Measurements from ENCODE around the gene RMDN2. TPM values are rescaled to one million over a fixed set of nuclear protein-coding genes. Genes with fewer than 3 reads are reported as not detected.

The RMDN2 gene
- total and polyA plus RNA-seq, 9 of the 15 experiments (the other 6 are each of a cell fraction or from before 2014, with no cell fraction given): 1.5 to 4.3 (median 2.3) TPM

- POLR2A ChIA-PET: no interaction called here
Observed at GRCh38 chr2:37971971-37972370, 46.9 kb downstream of the RMDN2 start.

More at GRCh38 chr2:37971971-37972370, 46.9 kb downstream of the RMDN2 start:
- Histone ChIP-seq H4K20me1 (replicated peaks; ENCODE audit: control insufficient read depth, insufficient read depth, low read length) (no peaks in the 10 kb centered on the region), H3K79me2 (ENCODE audit: control insufficient read depth, insufficient read depth, low read length) (no peaks in the 10 kb centered on the region), H3K9me3 (replicated peaks; ENCODE audit: control insufficient read depth, insufficient read depth, low read depth, low read length) (no peaks in the 10 kb centered on the region), H3K4me1 (replicated peaks in 1 of 2; ENCODE audit: control insufficient read depth in 2 of 2, insufficient read depth in 2 of 2, low read length in 2 of 2) (no peaks in the 10 kb centered on the region), H3K9me1 (ENCODE audit: control insufficient read depth, insufficient read depth, low read length) (no peaks in the 10 kb centered on the region), H3K36me3 (ENCODE audit: control insufficient read depth, insufficient read depth, low read length) (no peaks in the 10 kb centered on the region), H3K27me3 (ENCODE audit: control insufficient read depth in 2 of 2, insufficient read depth in 2 of 2, low read length in 2 of 2) (no peaks in the 10 kb centered on the region; a peak in 2 of 5 replicates), H3K4me2 (ENCODE audit: insufficient read depth, low read length) (no peak overlapping the region), H3K27ac (ENCODE audit: extremely low read depth, low read depth, low read length) (no peak overlapping the region), H3K9ac (ENCODE audit: insufficient read depth in 1 of 2, low read depth in 2 of 2, low read length in 2 of 2) (no peak overlapping the region), H2AFZ (ENCODE audit: low read depth, low read length) (no peak overlapping the region), H3K4me3 (no peak overlapping the region)
- no peak for TF ChIP-seq CBFA2T3 (IDR thresholded peaks at IDR 0.05)
- TF ChIP-seq C11orf30 (IDR thresholded peaks at IDR 0.05; ENCODE audit: low read depth): peak; percentile 32; the same call in 1 of the 2 replicates
- TF ChIP-seq ASH1L (IDR thresholded peaks at IDR 0.05; ENCODE audit: borderline replicate concordance, low read depth, partially characterized antibody): no peak
- no peak for TF ChIP-seq ZNF217 (CRISPR knock-in tag; IDR thresholded peaks at IDR 0.05)
- no peak for TF ChIP-seq ZBTB17 (CRISPR knock-in tag; IDR thresholded peaks at IDR 0.05)
- TF ChIP-seq MCM2 (IDR thresholded peaks at IDR 0.05; ENCODE audit: low read depth): no peak
- TF ChIP-seq FOXK1 (CRISPR knock-in tag; IDR thresholded peaks at IDR 0.05; ENCODE audit: borderline replicate concordance): no peak
- no peak for TF ChIP-seq BRD4 (IDR thresholded peaks at IDR 0.05)
- TF ChIP-seq ZNF444 (CRISPR knock-in tag; IDR thresholded peaks at IDR 0.05): no peak
- TF ChIP-seq ZNF316 (IDR thresholded peaks at IDR 0.05): peak; percentile 59
- TF ChIP-seq HMG20B (CRISPR knock-in tag; IDR thresholded peaks at IDR 0.05): no peak
- no peak for TF ChIP-seq BACH1 (tag; IDR thresholded peaks at IDR 0.05)
- no peak for TF ChIP-seq RERE (CRISPR knock-in tag; IDR thresholded peaks at IDR 0.05; ENCODE audit: borderline replicate concordance)
- TF ChIP-seq ZNF644 (tag; IDR thresholded peaks at IDR 0.05; ENCODE audit: low read depth): no peak
- TF ChIP-seq GABPB1 (CRISPR knock-in tag; IDR thresholded peaks at IDR 0.05): no peak
- BruUV-seq (replicated peaks): no TSS peak
- DNase-seq (ENCODE audit: extremely low read depth in 1 of 4, low spot score in 3 of 4) (no peak), ATAC-seq (no peak), FAIRE-seq (no peak)
- CTCF ChIA-PET (ENCODE audit: low intra/inter-chr PET ratio): no interaction called here
- in situ Hi-C loops (cut with MboI): loop anchor here (10.0 kb wide), 1 partner anchor 283 kb away; no protein-coding TSS in a partner anchor
- intact Hi-C loops (cut with micrococcal nuclease): loop anchor here (5.0 kb wide), 1 partner anchor 75 kb away; no protein-coding TSS in a partner anchor
- 0% methylated on average over 1 of the region's 1 CpG for WGBS (ENCODE audit: insufficient coverage, low coverage, missing lambda C conversion rate)

Measured in K562 (cell line).